Measurements from ENCODE around the gene SRRD. TPM values are rescaled to one million over a fixed set of nuclear protein-coding genes. Genes with fewer than 3 reads are reported as not detected.

SRRD gene
- total RNA-seq, 1 experiment from 2014 or later, result 9.5 TPM

GRCh38 chr22:26485806-26486390 lies 2.2 kb downstream of the SRRD start:
- H3F3A ChIP-seq (ENCODE audit: insufficient read depth, low read depth), result no peaks in the 10 kb centered on the region
- H3K27ac ChIP-seq, result no peak overlapping the region
- no peak for DNase-seq
- H3K9me3 ChIP-seq (ENCODE audit: insufficient read depth, low read depth), result no peaks in the 10 kb centered on the region
- peak overlapping the region; percentile 79; the same call in 1 of the 2 replicates for H3K4me2 ChIP-seq
- H3K36me3 ChIP-seq (ENCODE audit: low read depth), result 0 out of 2 replicates have a peak, but pooled peaks cover 7% of the 10 kb centered on the region
- CTCF ChIA-PET, result no interaction called here
- H3K79me2 ChIP-seq (ENCODE audit: low read depth), result peaks cover 36% of the 10 kb centered on the region
- POLR2A ChIA-PET (ENCODE audit: unreplicated experiment), result no interaction called here
- no peaks in the 10 kb centered on the region for H4K20me1 ChIP-seq (ENCODE audit: insufficient read depth)
- no peak overlapping the region for H2AFZ ChIP-seq
- H3K4me1 ChIP-seq (replicated peaks; ENCODE audit: insufficient read depth), result peaks cover 22% of the 10 kb centered on the region
- BruUV-seq (replicated peaks), result no TSS peak
- no peaks in the 10 kb centered on the region for H3K9me2 ChIP-seq (ENCODE audit: insufficient read depth)
- intact Hi-C loops (cut with micrococcal nuclease; ENCODE audit: unreplicated experiment), result no loop called here
- TF ChIP-seq EZH2 (IDR thresholded peaks at IDR 0.05; ENCODE audit: low read depth), result no peak
- TF ChIP-seq, protein P1, sequence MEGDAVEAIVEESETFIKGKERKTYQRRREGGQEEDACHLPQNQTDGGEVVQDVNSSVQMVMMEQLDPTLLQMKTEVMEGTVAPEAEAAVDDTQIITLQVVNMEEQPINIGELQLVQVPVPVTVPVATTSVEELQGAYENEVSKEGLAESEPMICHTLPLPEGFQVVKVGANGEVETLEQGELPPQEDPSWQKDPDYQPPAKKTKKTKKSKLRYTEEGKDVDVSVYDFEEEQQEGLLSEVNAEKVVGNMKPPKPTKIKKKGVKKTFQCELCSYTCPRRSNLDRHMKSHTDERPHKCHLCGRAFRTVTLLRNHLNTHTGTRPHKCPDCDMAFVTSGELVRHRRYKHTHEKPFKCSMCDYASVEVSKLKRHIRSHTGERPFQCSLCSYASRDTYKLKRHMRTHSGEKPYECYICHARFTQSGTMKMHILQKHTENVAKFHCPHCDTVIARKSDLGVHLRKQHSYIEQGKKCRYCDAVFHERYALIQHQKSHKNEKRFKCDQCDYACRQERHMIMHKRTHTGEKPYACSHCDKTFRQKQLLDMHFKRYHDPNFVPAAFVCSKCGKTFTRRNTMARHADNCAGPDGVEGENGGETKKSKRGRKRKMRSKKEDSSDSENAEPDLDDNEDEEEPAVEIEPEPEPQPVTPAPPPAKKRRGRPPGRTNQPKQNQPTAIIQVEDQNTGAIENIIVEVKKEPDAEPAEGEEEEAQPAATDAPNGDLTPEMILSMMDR (conservative IDR thresholded peaks at IDR 0.05), result no peak
- no peaks in the 10 kb centered on the region for H3K27me3 ChIP-seq (ENCODE audit: insufficient read depth, low read depth)
- H3K4me3 ChIP-seq, result no peak overlapping the region

DNA sequence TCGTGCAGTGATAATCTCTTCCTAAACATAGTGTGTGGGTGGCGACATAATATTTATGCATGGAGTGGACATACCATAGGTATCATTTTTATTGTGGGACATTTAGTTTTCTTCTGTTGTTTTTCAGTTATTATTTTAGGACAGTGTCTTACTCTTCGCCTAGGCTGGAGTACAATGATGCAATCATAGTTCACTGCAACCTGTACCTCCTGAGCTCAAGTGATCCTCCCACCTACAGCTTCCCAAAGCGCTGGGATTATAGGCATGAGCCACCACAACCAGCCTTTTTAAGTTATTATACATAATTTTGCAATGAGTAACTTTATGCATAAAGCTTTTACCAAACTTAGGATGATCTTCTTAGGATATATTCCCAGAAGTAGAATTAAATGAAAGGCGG lies 2.7 kb downstream of the SRRD start:
- TF ChIP-seq, protein P1 (conservative IDR thresholded peaks at IDR 0.05), result no peak
- no peak for TF ChIP-seq EZH2 (IDR thresholded peaks at IDR 0.05; ENCODE audit: low read depth)
- Histone ChIP-seq H3K27me3 (ENCODE audit: insufficient read depth, low read depth) (no peaks in the 10 kb centered on the region), H3K36me3 (ENCODE audit: low read depth) (0 out of 2 replicates have a peak, but pooled peaks cover 7% of the 10 kb centered on the region), H3K4me2 (no peak overlapping the region), H3K79me2 (ENCODE audit: low read depth) (peaks cover 36% of the 10 kb centered on the region), H2AFZ (no peak overlapping the region), H3K9me3 (ENCODE audit: insufficient read depth, low read depth) (no peaks in the 10 kb centered on the region), H4K20me1 (ENCODE audit: insufficient read depth) (no peaks in the 10 kb centered on the region), H3K9me2 (ENCODE audit: insufficient read depth) (no peaks in the 10 kb centered on the region), H3K4me3 (no peak overlapping the region), H3F3A (ENCODE audit: insufficient read depth, low read depth) (peaks cover 4% of the 10 kb centered on the region; the same call in 1 of the 2 replicates), H3K27ac (no peak overlapping the region), H3K4me1 (replicated peaks; ENCODE audit: insufficient read depth) (peaks cover 17% of the 10 kb centered on the region)
- ChIA-PET POLR2A (ENCODE audit: unreplicated experiment) (no interaction called here), CTCF (no interaction called here)
- intact Hi-C loops (cut with micrococcal nuclease; ENCODE audit: unreplicated experiment), result no loop called here
- no TSS peak for BruUV-seq (replicated peaks)
- DNase-seq, result no peak

GRCh38 chr22:26487996-26488395 lies 4.3 kb downstream of the SRRD start:
- no TSS peak for BruUV-seq (replicated peaks)
- Histone ChIP-seq H4K20me1 (ENCODE audit: insufficient read depth) (no peaks in the 10 kb centered on the region), H3K36me3 (ENCODE audit: low read depth) (peaks cover 7% of the 10 kb centered on the region; the same call in 1 of the 2 replicates), H3K27ac (no peak overlapping the region), H3K9me2 (ENCODE audit: insufficient read depth) (no peaks in the 10 kb centered on the region), H3F3A (ENCODE audit: insufficient read depth, low read depth) (peaks cover 6% of the 10 kb centered on the region; the same call in 1 of the 2 replicates), H2AFZ (no peak overlapping the region), H3K4me3 (no peak overlapping the region), H3K4me1 (replicated peaks; ENCODE audit: insufficient read depth) (peaks cover 10% of the 10 kb centered on the region), H3K9me3 (ENCODE audit: insufficient read depth, low read depth) (no peaks in the 10 kb centered on the region), H3K27me3 (ENCODE audit: insufficient read depth, low read depth) (no peaks in the 10 kb centered on the region), H3K4me2 (no peak overlapping the region), H3K79me2 (ENCODE audit: low read depth) (peaks cover 23% of the 10 kb centered on the region)
- intact Hi-C loops (cut with micrococcal nuclease; ENCODE audit: unreplicated experiment), result no loop called here
- CTCF ChIA-PET, result no interaction called here
- DNase-seq, result no peak
- TF ChIP-seq, protein P1 (conservative IDR thresholded peaks at IDR 0.05), result no peak
- TF ChIP-seq EZH2 (IDR thresholded peaks at IDR 0.05; ENCODE audit: low read depth), result no peak
- POLR2A ChIA-PET (ENCODE audit: unreplicated experiment), result no interaction called here
